Endodermal cell (in vitro differentiated cells): ENCODE measurements around the gene EDC4. TPM values are rescaled to one million over a fixed set of nuclear protein-coding genes. Genes with fewer than 3 reads are reported as not detected.

Source experiments
- DNase-seq: peaks from one replicate; pipeline ENCODE4 v3.0.0-alpha.2; 2017
- H3K27ac ChIP-seq: 2 replicates; pipeline ENCODE4 v1.5.1; 2013; ENCODE audit warnings: mild to moderate bottlenecking, low read depth, low read length, moderate library complexity
- H3K27me3 ChIP-seq: 2 replicates; pipeline ENCODE4 v1.6.1; 2013; ENCODE audit warnings: mild to moderate bottlenecking, low read length, moderate library complexity; ENCODE audit not compliant: insufficient read depth, control insufficient read depth, poor library complexity, severe bottlenecking
- H3K36me3 ChIP-seq: 2 replicates; pipeline ENCODE4 v1.7.0; 2013; ENCODE audit warnings: mild to moderate bottlenecking, low read length, moderate library complexity; ENCODE audit not compliant: control insufficient read depth, insufficient read depth
- H3K4me1 ChIP-seq: one replicate; pipeline ENCODE4 v1.7.0; 2013; ENCODE audit warnings: low read length; ENCODE audit not compliant: control insufficient read depth, insufficient read depth
- H3K4me3 ChIP-seq: 2 replicates; pipeline ENCODE4 v1.5.1; 2013; ENCODE audit warnings: mild to moderate bottlenecking, low read length, moderate library complexity
- H3K9ac ChIP-seq: 2 replicates; pipeline ENCODE4 v1.6.1; 2013; ENCODE audit warnings: mild to moderate bottlenecking, low read length, moderate library complexity; ENCODE audit not compliant: poor library complexity, severe bottlenecking; ENCODE audit errors: extremely low read depth
- H3K9me3 ChIP-seq: 2 replicates; pipeline ENCODE4 v1.6.1; 2013; ENCODE audit warnings: mild to moderate bottlenecking, low read length, moderate library complexity; ENCODE audit not compliant: control insufficient read depth
- H3K27ac Mint-ChIP-seq: 2 replicates; pipeline ENCODE4 v1.8.0; 2020; ENCODE audit warnings: mixed read lengths
- H3K27me3 Mint-ChIP-seq: 2 replicates; pipeline ENCODE4 v1.8.0; 2021; ENCODE audit warnings: mild to moderate bottlenecking, mixed read lengths; ENCODE audit not compliant: insufficient read depth
- H3K36me3 Mint-ChIP-seq: 2 replicates; pipeline ENCODE4 v1.8.0; 2020; ENCODE audit warnings: low read depth, mixed read lengths
- H3K4me1 Mint-ChIP-seq: 2 replicates; pipeline ENCODE4 v1.8.0; 2020; ENCODE audit warnings: mixed read lengths
- H3K4me3 Mint-ChIP-seq: 2 replicates; pipeline ENCODE4 v1.8.0; 2020; ENCODE audit warnings: mild to moderate bottlenecking, moderate library complexity, mixed read lengths
- H3K9me3 Mint-ChIP-seq: 2 replicates; pipeline ENCODE4 v1.8.0; 2020; ENCODE audit warnings: mild to moderate bottlenecking, mixed read lengths
- CTCF ChIP-seq: fragments of 200-600 bp; sonication (generic); conservative IDR thresholded peaks from 2 replicates; pipeline ENCODE4 v1.5.0; 2021; ENCODE audit warnings: antibody characterized with exemption, mild to moderate bottlenecking
- WGBS, 2 experiments: methylation state at CpG; one replicate each; pipeline versions ENCODE4 v1.1.5 to v1.1.7; 2013; ENCODE audit warnings: missing lambda C conversion rate in 2 of 2, mixed read lengths in 1 of 2; ENCODE audit not compliant: insufficient coverage in 1 of 2, insufficient read length in 1 of 2; 5-methylcytosine and 5-hydroxymethylcytosine counted together
- total RNA-seq, 2 donors: library from RNA; stranded (reverse); fragmentation: NEBNext Ultra II Directional in 1 of 2; extraction: Animal tissue kit (Norgen Biotek cat#: 25700) in 1 of 2; gene quantifications; 2 replicates in 1 of 2; 3 replicates in 1 of 2; pipeline ENCODE4 v1.2.1, GENCODE V29; 2021

EDC4 gene
- total RNA-seq, 2 donors from 2014 or later, result 69.2 to 74.3 TPM

GRCh38 chr16:67915831-67916723 lies 43.2 kb downstream of the EDC4 start:
- no peaks in the 10 kb centered on the region for H3K9me3 ChIP-seq
- H3K9ac ChIP-seq, result no peak overlapping the region
- Mint-ChIP-seq H3K27ac (peak overlapping the region; percentile 71), H3K27me3 (no peaks in the 10 kb centered on the region), H3K36me3 (peaks cover 25% of the 10 kb centered on the region), H3K9me3 (no peaks in the 10 kb centered on the region), H3K4me3 (no peak overlapping the region), H3K4me1 (peaks cover 28% of the 10 kb centered on the region)
- H3K36me3 ChIP-seq, result peaks cover 23% of the 10 kb centered on the region
- no peak overlapping the region for H3K27ac ChIP-seq
- TF ChIP-seq CTCF, result no peak
- DNase-seq, result no peak
- WGBS, 2 experiments, result 88 to 95% methylated on average over 6 to 7 of the region's 7 CpGs
- H3K4me1 ChIP-seq, result peaks cover 4% of the 10 kb centered on the region
- no peak overlapping the region for H3K4me3 ChIP-seq
- H3K27me3 ChIP-seq, result no peaks in the 10 kb centered on the region

- Histone ChIP-seq H3K4me1 (peaks cover 4% of the 10 kb centered on the region), H3K9ac (no peak overlapping the region), H3K27ac (no peak overlapping the region), H3K9me3 (no peaks in the 10 kb centered on the region), H3K36me3 (peaks cover 19% of the 10 kb centered on the region), H3K4me3 (no peak overlapping the region), H3K27me3 (no peaks in the 10 kb centered on the region)
- no peak for DNase-seq
- Mint-ChIP-seq H3K4me3 (no peak overlapping the region), H3K9me3 (no peaks in the 10 kb centered on the region), H3K27ac (peak overlapping the region; percentile 36), H3K4me1 (peaks cover 35% of the 10 kb centered on the region), H3K36me3 (peaks cover 23% of the 10 kb centered on the region), H3K27me3 (no peaks in the 10 kb centered on the region)
- TF ChIP-seq CTCF, result no peak
- WGBS, 2 experiments, result 89 to 90% methylated on average over 4 to 6 of the region's 6 CpGs
Measured at GRCh38 chr16:67917140-67917851, 44.4 kb downstream of the EDC4 start.

- H3K27me3 Mint-ChIP-seq, result no peaks in the 10 kb centered on the region
- Histone ChIP-seq H3K36me3 (peaks cover 18% of the 10 kb centered on the region), H3K4me1 (peaks cover 4% of the 10 kb centered on the region), H3K27ac (no peak overlapping the region), H3K4me3 (no peak overlapping the region), H3K9ac (no peak overlapping the region), H3K9me3 (no peaks in the 10 kb centered on the region), H3K27me3 (no peaks in the 10 kb centered on the region)
- TF ChIP-seq CTCF, result no peak
- H3K4me1 Mint-ChIP-seq, result peaks cover 38% of the 10 kb centered on the region
- H3K27ac Mint-ChIP-seq, result peak overlapping the region; percentile 36
- no peaks in the 10 kb centered on the region for H3K9me3 Mint-ChIP-seq
- 88 to 93% methylated on average over 3 to 4 of the region's 4 CpGs for WGBS, 2 experiments
- peaks cover 21% of the 10 kb centered on the region for H3K36me3 Mint-ChIP-seq
- no peak for DNase-seq
- no peak overlapping the region for H3K4me3 Mint-ChIP-seq
Measured at GRCh38 chr16:67917852-67918236, 45.0 kb downstream of the EDC4 start.
